Pulmonary artery endothelial cell (primary cell): ENCODE results near the gene MKRN1. TPM values are rescaled to one million over a fixed set of nuclear protein-coding genes. Genes with fewer than 3 reads are reported as not detected.
"Not testable (repeated sequence)": the region's sequence is repeated elsewhere in the genome, so short reads cannot be mapped to it uniquely, and the experiment has no call there.

Experiments used
- DNase-seq: peaks from one replicate; pipeline ENCODE4 v3.0.0-alpha.2; 2011; ENCODE audit warnings: low read depth, low spot score
- total RNA-seq: library from RNA; depleted of rRNA; stranded (reverse); fragments of >200 nt; gene quantifications from 2 replicates; pipeline ENCODE4 v1.2.3, GENCODE V29; 2014

MKRN1 gene
- total RNA-seq, 1 donor from 2014 or later: 49.5 TPM

GRCh38 chr7:140485500-140486265 lies 6.4 kb upstream of the MKRN1 start:
- DNase-seq: no peak

GRCh38 chr7:140484951-140485499 lies 5.7 kb upstream of the MKRN1 start:
- no peak for DNase-seq

GRCh38 chr7:140484479-140484878 lies 5.2 kb upstream of the MKRN1 start:
- no peak for DNase-seq

- no peak for DNase-seq
Measured at GRCh38 chr7:140479739-140480084, 407 bp upstream of the MKRN1 start.

- no peak for DNase-seq
Measured at GRCh38 chr7:140478246-140479061, 851 bp downstream of the MKRN1 start.

- DNase-seq: no peak
Measured at GRCh38 chr7:140476698-140477261, 2.5 kb downstream of the MKRN1 start.

GRCh38 chr7:140475747-140476333 lies 3.5 kb downstream of the MKRN1 start:
- DNase-seq: no peak

- no peak for DNase-seq
Measured at GRCh38 chr7:140463111-140463510, 16.2 kb downstream of the MKRN1 start.

- no peak for DNase-seq
Measured at GRCh38 chr7:140458916-140459315, 20.4 kb downstream of the MKRN1 start.

- DNase-seq: no peak
Measured at GRCh38 chr7:140458201-140458600, 21.1 kb downstream of the MKRN1 start.

- no peak for DNase-seq
Measured at GRCh38 chr7:140456551-140457051, 22.7 kb downstream of the MKRN1 start.

- DNase-seq: no peak
Measured at GRCh38 chr7:140455743-140456142, 23.6 kb downstream of the MKRN1 start.

- no peak for DNase-seq
Measured at GRCh38 chr7:140454657-140455015, 24.7 kb downstream of the MKRN1 start.

GRCh38 chr7:140453785-140454656 lies 25.3 kb downstream of the MKRN1 start:
- not testable (repeated sequence) for DNase-seq

GRCh38 chr7:140453273-140453672 lies 26.0 kb downstream of the MKRN1 start:
- DNase-seq: no peak

- no peak for DNase-seq
Measured at GRCh38 chr7:140451716-140452115, 27.6 kb downstream of the MKRN1 start.

GRCh38 chr7:140448781-140449480 lies 30.4 kb downstream of the MKRN1 start:
- no peak for DNase-seq

GRCh38 chr7:140447841-140448240 lies 31.5 kb downstream of the MKRN1 start:
- no peak for DNase-seq

- no peak for DNase-seq
Measured at GRCh38 chr7:140446467-140446866, 32.8 kb downstream of the MKRN1 start.

GRCh38 chr7:140441519-140441918 lies 37.8 kb downstream of the MKRN1 start:
- DNase-seq: no peak
